Nephron progenitor cell (in vitro differentiated cells): Measurements from ENCODE around the gene ATXN3L.

Experiments
- DNase-seq: peaks from one replicate; pipeline ENCODE4 v3.0.0; 2021
- H3K27ac Mint-ChIP-seq: 2 replicates; pipeline ENCODE4 v1.8.0; 2021; ENCODE audit warnings: mild to moderate bottlenecking, moderate library complexity, mixed read lengths
- H3K27me3 Mint-ChIP-seq: 2 replicates; pipeline ENCODE4 v1.8.0; 2021; ENCODE audit warnings: mild to moderate bottlenecking, low read depth, mixed read lengths; ENCODE audit not compliant: poor library complexity
- H3K36me3 Mint-ChIP-seq: 2 replicates; pipeline ENCODE4 v1.8.0; 2021; ENCODE audit warnings: low read depth, mixed read lengths
- H3K4me1 Mint-ChIP-seq: 2 replicates; pipeline ENCODE4 v1.8.0; 2021; ENCODE audit warnings: mixed read lengths
- H3K4me3 Mint-ChIP-seq: 2 replicates; pipeline ENCODE4 v1.8.0; 2021; ENCODE audit warnings: mild to moderate bottlenecking, moderate library complexity, mixed read lengths
- H3K9me3 Mint-ChIP-seq: 2 replicates; pipeline ENCODE4 v1.8.0; 2021; ENCODE audit warnings: mild to moderate bottlenecking, moderate library complexity, mixed read lengths
- CTCF ChIP-seq: fragments of 200-600 bp; sonication (generic); IDR thresholded peaks from 2 replicates; pipeline ENCODE4 v1.5.0; 2021; ENCODE audit warnings: antibody characterized with exemption

ATXN3L gene

GRCh38 chrX:13323241-13323640, 3.4 kb upstream of the ATXN3L start:
- Mint-ChIP-seq H3K27me3 (no peaks in the 10 kb centered on the region), H3K9me3 (peaks cover 24% of the 10 kb centered on the region), H3K36me3 (no peaks in the 10 kb centered on the region), H3K4me3 (no peak overlapping the region), H3K27ac (no peak overlapping the region), H3K4me1 (no peaks in the 10 kb centered on the region)
- DNase-seq, result no peak
- TF ChIP-seq CTCF, result no peak

- Mint-ChIP-seq H3K27me3 (no peaks in the 10 kb centered on the region), H3K4me1 (no peaks in the 10 kb centered on the region), H3K27ac (no peak overlapping the region), H3K36me3 (no peaks in the 10 kb centered on the region), H3K9me3 (peaks cover 61% of the 10 kb centered on the region), H3K4me3 (no peak overlapping the region)
- no peak for TF ChIP-seq CTCF
- no peak for DNase-seq
Measured at GRCh38 chrX:13317366-13317765, 2.5 kb downstream of the ATXN3L start.

DNA sequence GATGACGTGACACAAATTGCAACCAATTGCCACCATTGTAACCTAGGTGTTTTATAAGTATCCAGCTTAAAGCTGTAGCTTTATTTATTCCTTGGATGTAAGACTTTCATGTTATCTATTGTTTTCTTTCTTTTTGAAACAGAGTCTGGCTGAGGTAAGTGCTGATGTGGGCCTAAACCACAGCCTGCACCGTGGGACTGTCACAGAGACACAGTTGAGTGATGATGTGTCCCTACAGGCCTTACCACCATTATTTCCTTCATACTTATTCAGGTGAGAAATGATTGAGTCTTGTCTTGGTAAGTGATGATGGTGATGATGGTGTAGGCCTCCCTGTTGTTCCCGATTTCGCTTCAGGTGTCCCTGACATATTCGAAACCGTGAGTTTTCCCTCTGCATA, 8.3 kb downstream of the ATXN3L start:
- no peak for TF ChIP-seq CTCF
- Mint-ChIP-seq H3K36me3 (no peaks in the 10 kb centered on the region), H3K27ac (no peak overlapping the region), H3K9me3 (peaks cover 32% of the 10 kb centered on the region), H3K4me3 (no peak overlapping the region), H3K4me1 (no peaks in the 10 kb centered on the region), H3K27me3 (peaks cover 4% of the 10 kb centered on the region)
- no peak for DNase-seq

GRCh38 chrX:13309631-13310030, 10.2 kb downstream of the ATXN3L start:
- TF ChIP-seq CTCF, result no peak
- H3K4me1 Mint-ChIP-seq, result no peaks in the 10 kb centered on the region
- no peak overlapping the region for H3K27ac Mint-ChIP-seq
- no peak overlapping the region for H3K4me3 Mint-ChIP-seq
- H3K27me3 Mint-ChIP-seq, result peaks cover 4% of the 10 kb centered on the region
- no peak for DNase-seq
- peaks cover 27% of the 10 kb centered on the region for H3K9me3 Mint-ChIP-seq
- no peaks in the 10 kb centered on the region for H3K36me3 Mint-ChIP-seq

DNA sequence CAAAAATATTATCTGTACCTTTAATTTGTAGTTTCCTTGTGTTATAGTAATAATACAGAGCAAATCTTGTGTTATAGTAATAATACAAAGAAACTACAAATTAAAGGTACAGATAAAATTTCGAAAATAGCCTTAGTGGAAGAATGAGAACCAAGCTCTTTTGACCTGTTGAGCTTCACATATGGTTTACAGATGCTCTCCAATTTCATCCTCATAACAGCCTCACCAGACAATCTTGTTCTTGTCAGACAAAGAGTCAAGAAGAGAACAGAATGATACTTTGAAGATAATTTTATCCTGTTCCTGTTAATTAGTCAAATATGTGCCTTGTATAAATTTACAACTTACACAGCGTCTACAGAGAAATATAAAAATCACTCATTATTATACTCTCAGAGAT, 12.8 kb downstream of the ATXN3L start:
- no peak overlapping the region for H3K27ac Mint-ChIP-seq

More for the DNA sequence above, 12.8 kb downstream of the ATXN3L start:
- TF ChIP-seq CTCF, result no peak
- peaks cover 19% of the 10 kb centered on the region for H3K9me3 Mint-ChIP-seq
- DNase-seq, result no peak
- H3K27me3 Mint-ChIP-seq, result peaks cover 4% of the 10 kb centered on the region
- H3K4me1 Mint-ChIP-seq, result no peaks in the 10 kb centered on the region
- H3K4me3 Mint-ChIP-seq, result no peak overlapping the region
- no peaks in the 10 kb centered on the region for H3K36me3 Mint-ChIP-seq
